ENCODE measurements around the gene CSF2.
"Not testable (repeated sequence)": the region's sequence is repeated elsewhere in the genome, so short reads cannot be mapped to it uniquely, and the experiment has no call there.

CSF2 gene

DNA sequence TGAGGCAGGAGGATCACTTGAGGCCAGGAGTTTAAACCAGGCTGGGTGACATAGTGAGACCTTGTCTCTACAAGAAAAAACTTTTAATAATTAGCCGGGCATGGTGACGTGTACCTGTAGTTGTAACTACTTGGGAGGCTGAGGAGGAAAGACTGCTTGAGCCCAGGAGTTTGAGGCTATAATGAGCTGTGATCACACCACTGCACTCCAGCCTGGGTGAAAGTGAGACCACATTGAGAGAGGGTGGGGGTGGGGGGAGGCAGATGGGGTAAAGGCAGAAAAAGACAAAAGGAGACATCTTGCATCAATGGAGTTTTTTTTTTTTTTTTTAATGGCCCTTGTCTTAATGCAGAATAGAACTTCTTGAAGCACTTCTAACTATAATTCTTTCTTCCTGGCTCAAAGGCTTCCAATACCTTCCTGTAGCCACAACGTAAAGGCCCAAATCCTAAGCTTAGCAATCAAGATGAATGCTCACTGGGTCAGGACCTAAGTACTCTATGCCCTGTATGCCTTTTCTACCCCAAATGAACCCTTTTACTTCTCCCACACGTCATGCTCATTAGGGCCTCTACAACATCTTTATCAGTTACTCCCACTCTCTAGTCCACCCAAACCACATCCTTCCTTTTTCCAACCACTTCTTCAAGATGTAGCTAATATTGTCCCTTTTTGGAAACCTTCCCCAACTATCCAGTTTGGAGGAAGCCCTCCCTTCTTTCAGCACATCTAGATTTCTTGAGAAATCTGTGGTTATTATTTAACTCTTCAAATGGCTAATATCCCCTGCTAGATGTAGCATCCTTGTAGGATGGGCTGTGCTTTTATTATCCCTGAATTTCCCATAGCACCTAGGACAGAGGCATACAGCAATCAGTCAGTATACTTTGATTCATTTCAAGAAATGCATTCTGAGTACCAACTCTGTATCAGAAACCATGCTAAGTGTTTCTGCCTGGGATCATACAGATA lies 40.8 kb downstream of the CSF2 start:
- no peak for DNase-seq

DNA sequence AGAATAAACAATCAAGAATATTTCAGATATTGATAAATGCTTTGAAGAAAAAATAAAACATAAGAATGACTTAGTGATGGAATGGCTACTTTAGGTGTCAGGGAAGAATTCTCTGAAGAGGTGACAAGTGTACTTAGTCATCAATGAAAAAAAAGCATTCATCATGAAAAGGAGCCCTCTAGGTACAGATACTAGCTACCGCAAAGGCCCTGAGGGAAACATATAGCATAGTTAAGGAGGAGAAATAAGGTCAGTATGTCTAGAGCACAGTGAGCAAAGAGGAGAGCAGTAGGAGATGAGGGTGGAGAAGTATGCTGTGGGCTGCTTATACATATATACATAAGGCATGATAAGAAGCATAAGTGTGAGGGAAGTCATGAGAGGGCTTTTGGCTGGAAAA lies 41.8 kb downstream of the CSF2 start:
- no peak for DNase-seq

GRCh38 chr5:132116072-132116471 lies 42.5 kb downstream of the CSF2 start:
- no peak for DNase-seq

DNA sequence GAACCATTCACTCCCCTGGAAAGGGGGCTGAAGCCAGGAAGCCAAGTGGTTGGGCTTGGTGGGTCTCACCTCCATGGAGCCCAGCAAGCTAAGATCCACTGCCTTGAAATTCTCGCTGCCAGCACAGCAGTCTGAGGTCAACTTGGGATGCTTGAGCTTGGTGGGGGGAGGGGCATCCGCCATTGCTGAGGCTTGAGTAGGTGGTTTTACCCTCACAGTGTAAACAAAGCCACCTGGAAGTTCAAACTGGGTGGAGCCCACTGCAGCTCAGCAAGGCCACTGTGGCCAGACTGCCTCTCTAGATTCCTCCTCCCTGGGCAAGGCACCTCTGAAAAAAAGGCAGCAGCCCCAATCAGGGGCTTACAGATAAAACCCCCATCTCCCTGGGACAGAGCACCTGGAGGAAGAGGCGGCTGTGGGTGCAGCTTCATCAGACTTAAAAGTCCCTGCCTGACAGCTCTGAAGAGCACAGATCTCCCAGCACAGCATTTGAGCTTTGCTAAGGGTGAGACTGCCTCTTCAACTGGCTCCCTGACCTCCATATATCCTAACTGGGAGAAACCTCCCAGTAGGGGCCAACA lies 43.4 kb downstream of the CSF2 start:
- DNase-seq, result not testable (repeated sequence)

DNA sequence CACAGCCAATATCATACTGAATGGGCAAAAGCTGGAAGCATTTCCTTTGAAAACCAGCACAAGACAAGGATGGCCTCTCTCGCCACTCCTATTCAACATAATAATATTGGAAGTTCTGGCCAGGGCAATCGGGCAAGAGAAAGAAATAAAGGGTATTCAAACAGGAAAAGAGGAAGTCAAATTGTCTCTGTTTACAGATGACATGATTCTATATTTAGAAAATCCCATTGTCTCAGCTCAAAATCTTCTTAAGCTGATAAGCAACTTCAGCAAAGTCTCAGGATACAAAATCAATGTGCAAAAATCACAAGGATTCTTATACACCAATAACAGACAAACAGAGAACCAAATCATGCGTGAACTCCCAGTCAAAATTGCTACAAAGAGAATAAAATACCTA lies 47.1 kb downstream of the CSF2 start:
- DNase-seq, result not testable (repeated sequence)

- not testable (repeated sequence) for DNase-seq
Observed at GRCh38 chr5:132122971-132123370, 49.4 kb downstream of the CSF2 start.

GRCh38 chr5:132123578-132123977 lies 50.0 kb downstream of the CSF2 start:
- not testable (repeated sequence) for DNase-seq

Measured in stimulated activated CD4-positive, alpha-beta T cell treated with anti-CD3 and anti-CD28 coated beads, Interleukin-2, amount 100 ng/mL, for 24 hours (primary cell).